Coronary artery (tissue), 2 donors: ENCODE data around the gene MMP15.

Experiments
- DNase-seq: peaks from one replicate; pipeline ENCODE4 v3.0.0-alpha.2; 2017; ENCODE audit warnings: low spot score
- H3K27ac ChIP-seq, 2 donors: fragments of 200-600 bp; sonication (generic); one replicate each; pipeline ENCODE4 v1.5.1; 2016 to 2019
- H3K4me3 ChIP-seq: fragments of 200-600 bp; sonication (generic); 2 replicates; pipeline ENCODE4 v1.5.1; 2016; ENCODE audit warnings: mild to moderate bottlenecking, moderate library complexity
- CTCF ChIP-seq: fragments of 200-600 bp; sonication (generic); IDR thresholded peaks from one replicate; pipeline ENCODE4 v1.5.1; 2019; ENCODE audit warnings: antibody characterized with exemption

Gene MMP15

GRCh38 chr16:58020628-58021521, 4.7 kb upstream of the MMP15 start:
- DNase-seq: no peak
- Histone ChIP-seq H3K4me3 (no peak overlapping the region), H3K27ac (no peak overlapping the region)
- TF ChIP-seq CTCF: peak; percentile 59

- H3K27ac ChIP-seq: no peak overlapping the region
- H3K4me3 ChIP-seq: no peak overlapping the region
- TF ChIP-seq CTCF: no peak
- no peak for DNase-seq
These were observed 3.6 kb upstream of the MMP15 start for GRCh38 chr16:58021661-58022551.

GRCh38 chr16:58022601-58023371, 2.8 kb upstream of the MMP15 start:
- TF ChIP-seq CTCF: no peak
- H3K27ac ChIP-seq: peak overlapping the region in 1 of 2 donors; percentile 1
- DNase-seq: no peak
- no peak overlapping the region for H3K4me3 ChIP-seq

- H3K27ac ChIP-seq: no peak overlapping the region
- DNase-seq: no peak
These were observed 836 bp upstream of the MMP15 start for GRCh38 chr16:58024486-58025350.

GRCh38 chr16:58026139-58026704, 668 bp downstream of the MMP15 start:
- TF ChIP-seq CTCF: no peak
- Histone ChIP-seq H3K4me3 (peak overlapping the region; percentile 75), H3K27ac (peak overlapping the region in 1 of 2 donors; percentile 85)
- DNase-seq: no peak

More at GRCh38 chr16:58024486-58025350, 836 bp upstream of the MMP15 start:
- no peak for TF ChIP-seq CTCF
- peak overlapping the region; percentile 75 for H3K4me3 ChIP-seq
